Neural cell (in vitro differentiated cells): ENCODE measurements around the gene MRPL9. TPM values are rescaled to one million over a fixed set of nuclear protein-coding genes. Genes with fewer than 3 reads are reported as not detected.

Experiments used
- H2AFZ ChIP-seq: fragments of 200-600, 300-800 bp; sonication (generic), shearing (Covaris generic); 2 replicates; pipeline ENCODE4 v1.6.0; 2014; ENCODE audit warnings: low read depth, mild to moderate bottlenecking, antibody characterized with exemption, low read length, moderate library complexity
- H3F3A ChIP-seq: fragments of 200-600 bp; shearing (Covaris generic); 2 replicates; pipeline ENCODE4 v1.6.1; 2016; ENCODE audit warnings: mild to moderate bottlenecking, moderate library complexity, mixed read lengths, antibody characterized with exemption, low read length; ENCODE audit not compliant: insufficient read depth, poor library complexity, severe bottlenecking
- H3K27ac ChIP-seq: fragments of 200-600, 300-800 bp; sonication (generic), shearing (Covaris generic); 2 replicates; pipeline ENCODE4 v1.5.1; 2014; ENCODE audit warnings: mild to moderate bottlenecking, low read length, moderate library complexity
- H3K27me3 ChIP-seq: fragments of 300-800, 200-600 bp; sonication (generic), shearing (Covaris generic); 2 replicates; pipeline ENCODE4 v1.6.0; 2014; ENCODE audit warnings: mild to moderate bottlenecking, low read depth, low read length, moderate library complexity; ENCODE audit not compliant: insufficient read depth
- H3K36me3 ChIP-seq: fragments of 300-800, 200-600 bp; sonication (generic), shearing (Covaris generic); 2 replicates; pipeline ENCODE4 v1.5.1; 2014; ENCODE audit warnings: mild to moderate bottlenecking, antibody characterized with exemption, low read length, moderate library complexity; ENCODE audit not compliant: insufficient read depth
- H3K4me2 ChIP-seq: fragments of 300-800, 200-600 bp; sonication (generic), shearing (Covaris generic); 2 replicates; pipeline ENCODE4 v1.6.0; 2014; ENCODE audit warnings: mild to moderate bottlenecking, low read length
- H3K4me3 ChIP-seq: fragments of 300-800, 200-600 bp; sonication (generic), shearing (Covaris generic); 2 replicates; pipeline ENCODE4 v1.5.1; 2014; ENCODE audit warnings: mild to moderate bottlenecking, low read length, moderate library complexity
- H3K79me2 ChIP-seq: fragments of 200-600 bp; shearing (Covaris generic); replicated peaks from 2 replicates; pipeline ENCODE4 v1.6.0; 2014; ENCODE audit warnings: mild to moderate bottlenecking, low read length, moderate library complexity; ENCODE audit not compliant: insufficient read depth
- H3K9ac ChIP-seq: fragments of 300-800, 200-600 bp; sonication (generic), shearing (Covaris generic); 2 replicates; pipeline ENCODE4 v1.6.1; 2016; ENCODE audit warnings: mild to moderate bottlenecking, low read length, mixed read lengths
- H3K9me2 ChIP-seq: fragments of 200-600 bp; shearing (Covaris generic); 2 replicates; pipeline ENCODE4 v1.6.1; 2016; ENCODE audit warnings: mild to moderate bottlenecking, low read length, mixed read lengths; ENCODE audit not compliant: insufficient read depth
- H3K9me3 ChIP-seq: fragments of 200-600, 300-800 bp; sonication (generic), shearing (Covaris generic); 2 replicates; pipeline ENCODE4 v1.6.1; 2016; ENCODE audit warnings: mild to moderate bottlenecking, mixed run types, low read length, moderate library complexity, mixed read lengths
- H4K20me1 ChIP-seq: fragments of 200-600 bp; shearing (Covaris generic); 2 replicates; pipeline ENCODE4 v1.6.1; 2016; ENCODE audit warnings: mild to moderate bottlenecking, mixed run types; ENCODE audit not compliant: insufficient read depth
- EP300 ChIP-seq: fragments of 450-650 bp; conservative IDR thresholded peaks from 2 replicates; pipeline ENCODE4 v1.6.1; 2014; ENCODE audit warnings: antibody characterized with exemption, mild to moderate bottlenecking, moderate library complexity; ENCODE audit not compliant: poor library complexity, severe bottlenecking
- EZH2 ChIP-seq: fragments of 200-600, 300-800 bp; shearing (Covaris generic), sonication (generic); IDR thresholded peaks from 2 replicates; pipeline ENCODE4 v1.6.1; 2014; ENCODE audit warnings: antibody characterized with exemption, low read length, borderline replicate concordance, mild to moderate bottlenecking; ENCODE audit not compliant: insufficient read depth, poor library complexity, severe bottlenecking
- MXI1 ChIP-seq: fragments of 450-650 bp; conservative IDR thresholded peaks from 2 replicates; pipeline ENCODE4 v1.6.1; 2014; ENCODE audit warnings: antibody characterized with exemption, mild to moderate bottlenecking; ENCODE audit not compliant: poor library complexity, severe bottlenecking
- POLR2AphosphoS5 ChIP-seq: IDR thresholded peaks from 2 replicates; pipeline ENCODE4 v1.6.1; 2012
- RAD21 ChIP-seq: fragments of 450-650 bp; conservative IDR thresholded peaks from 2 replicates; pipeline ENCODE4 v1.6.1; 2014; ENCODE audit warnings: antibody characterized with exemption, mild to moderate bottlenecking, moderate library complexity
- SMC3 ChIP-seq: fragments of 450-650 bp; conservative IDR thresholded peaks from 2 replicates; pipeline ENCODE4 v1.6.1; 2014; ENCODE audit warnings: antibody characterized with exemption, mild to moderate bottlenecking, moderate library complexity; ENCODE audit not compliant: poor library complexity
- TAF1 ChIP-seq: IDR thresholded peaks from 2 replicates; pipeline ENCODE4 v1.6.1; 2012; ENCODE audit warnings: low read depth
- polyA plus RNA-seq: library from polyadenylated mRNA; depleted of rRNA; stranded (reverse); fragments of >200 nt; gene quantifications from 2 replicates; pipeline ENCODE4 v1.2.3, GENCODE V29; 2014
- TF ChIP-seq, protein P1 (sequence below): fragments of 450-650 bp; IDR thresholded peaks from 2 replicates; pipeline ENCODE4 v1.5.1; 2014; ENCODE audit warnings: antibody characterized with exemption, mild to moderate bottlenecking, moderate library complexity; ENCODE audit not compliant: poor library complexity, severe bottlenecking
- TF ChIP-seq, protein P2 (sequence below): IDR thresholded peaks from 2 replicates; pipeline ENCODE4 v1.6.1; 2012; ENCODE audit warnings: borderline replicate concordance

MRPL9 gene
- polyA plus RNA-seq, 1 donor from 2014 or later, result 134 TPM

DNA sequence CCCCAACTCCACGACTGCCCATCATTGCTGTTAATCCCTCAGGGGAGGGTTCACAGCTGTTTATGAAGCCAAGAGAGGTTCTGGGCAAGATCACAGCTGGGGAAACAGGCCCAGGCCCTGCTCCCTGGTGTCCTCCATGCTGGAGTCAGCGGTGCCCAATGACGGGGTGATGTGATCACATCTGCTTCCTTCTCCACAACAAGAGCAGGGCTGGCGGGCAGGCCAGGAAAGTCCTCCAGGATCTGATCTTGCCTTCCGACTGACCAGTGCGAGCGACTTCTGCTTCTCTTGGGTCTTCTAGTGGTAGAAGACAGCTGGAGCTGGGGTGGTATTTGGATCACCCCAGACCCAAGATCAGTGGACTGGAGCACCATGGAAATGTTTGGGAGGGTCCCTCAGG, 42.9 kb upstream of the MRPL9 start:
- Histone ChIP-seq H3K9me2 (no peaks in the 10 kb centered on the region), H3K9me3 (no peaks in the 10 kb centered on the region), H3K79me2 (no peaks in the 10 kb centered on the region), H3K4me3 (no peak overlapping the region), H3K27ac (no peak overlapping the region), H3K4me2 (no peak overlapping the region), H3K27me3 (no peaks in the 10 kb centered on the region), H3F3A (no peaks in the 10 kb centered on the region), H3K9ac (no peak overlapping the region), H3K36me3 (no peaks in the 10 kb centered on the region), H2AFZ (no peak overlapping the region), H4K20me1 (no peaks in the 10 kb centered on the region)
- TF ChIP-seq EZH2 (no peak), EP300 (no peak), POLR2AphosphoS5 (no peak), TAF1 (no peak), SMC3 (no peak), RAD21 (no peak), MXI1 (no peak)
- TF ChIP-seq, protein P1, sequence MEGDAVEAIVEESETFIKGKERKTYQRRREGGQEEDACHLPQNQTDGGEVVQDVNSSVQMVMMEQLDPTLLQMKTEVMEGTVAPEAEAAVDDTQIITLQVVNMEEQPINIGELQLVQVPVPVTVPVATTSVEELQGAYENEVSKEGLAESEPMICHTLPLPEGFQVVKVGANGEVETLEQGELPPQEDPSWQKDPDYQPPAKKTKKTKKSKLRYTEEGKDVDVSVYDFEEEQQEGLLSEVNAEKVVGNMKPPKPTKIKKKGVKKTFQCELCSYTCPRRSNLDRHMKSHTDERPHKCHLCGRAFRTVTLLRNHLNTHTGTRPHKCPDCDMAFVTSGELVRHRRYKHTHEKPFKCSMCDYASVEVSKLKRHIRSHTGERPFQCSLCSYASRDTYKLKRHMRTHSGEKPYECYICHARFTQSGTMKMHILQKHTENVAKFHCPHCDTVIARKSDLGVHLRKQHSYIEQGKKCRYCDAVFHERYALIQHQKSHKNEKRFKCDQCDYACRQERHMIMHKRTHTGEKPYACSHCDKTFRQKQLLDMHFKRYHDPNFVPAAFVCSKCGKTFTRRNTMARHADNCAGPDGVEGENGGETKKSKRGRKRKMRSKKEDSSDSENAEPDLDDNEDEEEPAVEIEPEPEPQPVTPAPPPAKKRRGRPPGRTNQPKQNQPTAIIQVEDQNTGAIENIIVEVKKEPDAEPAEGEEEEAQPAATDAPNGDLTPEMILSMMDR, result no peak
- TF ChIP-seq, protein P2, sequence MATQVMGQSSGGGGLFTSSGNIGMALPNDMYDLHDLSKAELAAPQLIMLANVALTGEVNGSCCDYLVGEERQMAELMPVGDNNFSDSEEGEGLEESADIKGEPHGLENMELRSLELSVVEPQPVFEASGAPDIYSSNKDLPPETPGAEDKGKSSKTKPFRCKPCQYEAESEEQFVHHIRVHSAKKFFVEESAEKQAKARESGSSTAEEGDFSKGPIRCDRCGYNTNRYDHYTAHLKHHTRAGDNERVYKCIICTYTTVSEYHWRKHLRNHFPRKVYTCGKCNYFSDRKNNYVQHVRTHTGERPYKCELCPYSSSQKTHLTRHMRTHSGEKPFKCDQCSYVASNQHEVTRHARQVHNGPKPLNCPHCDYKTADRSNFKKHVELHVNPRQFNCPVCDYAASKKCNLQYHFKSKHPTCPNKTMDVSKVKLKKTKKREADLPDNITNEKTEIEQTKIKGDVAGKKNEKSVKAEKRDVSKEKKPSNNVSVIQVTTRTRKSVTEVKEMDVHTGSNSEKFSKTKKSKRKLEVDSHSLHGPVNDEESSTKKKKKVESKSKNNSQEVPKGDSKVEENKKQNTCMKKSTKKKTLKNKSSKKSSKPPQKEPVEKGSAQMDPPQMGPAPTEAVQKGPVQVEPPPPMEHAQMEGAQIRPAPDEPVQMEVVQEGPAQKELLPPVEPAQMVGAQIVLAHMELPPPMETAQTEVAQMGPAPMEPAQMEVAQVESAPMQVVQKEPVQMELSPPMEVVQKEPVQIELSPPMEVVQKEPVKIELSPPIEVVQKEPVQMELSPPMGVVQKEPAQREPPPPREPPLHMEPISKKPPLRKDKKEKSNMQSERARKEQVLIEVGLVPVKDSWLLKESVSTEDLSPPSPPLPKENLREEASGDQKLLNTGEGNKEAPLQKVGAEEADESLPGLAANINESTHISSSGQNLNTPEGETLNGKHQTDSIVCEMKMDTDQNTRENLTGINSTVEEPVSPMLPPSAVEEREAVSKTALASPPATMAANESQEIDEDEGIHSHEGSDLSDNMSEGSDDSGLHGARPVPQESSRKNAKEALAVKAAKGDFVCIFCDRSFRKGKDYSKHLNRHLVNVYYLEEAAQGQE, result no peak

DNA sequence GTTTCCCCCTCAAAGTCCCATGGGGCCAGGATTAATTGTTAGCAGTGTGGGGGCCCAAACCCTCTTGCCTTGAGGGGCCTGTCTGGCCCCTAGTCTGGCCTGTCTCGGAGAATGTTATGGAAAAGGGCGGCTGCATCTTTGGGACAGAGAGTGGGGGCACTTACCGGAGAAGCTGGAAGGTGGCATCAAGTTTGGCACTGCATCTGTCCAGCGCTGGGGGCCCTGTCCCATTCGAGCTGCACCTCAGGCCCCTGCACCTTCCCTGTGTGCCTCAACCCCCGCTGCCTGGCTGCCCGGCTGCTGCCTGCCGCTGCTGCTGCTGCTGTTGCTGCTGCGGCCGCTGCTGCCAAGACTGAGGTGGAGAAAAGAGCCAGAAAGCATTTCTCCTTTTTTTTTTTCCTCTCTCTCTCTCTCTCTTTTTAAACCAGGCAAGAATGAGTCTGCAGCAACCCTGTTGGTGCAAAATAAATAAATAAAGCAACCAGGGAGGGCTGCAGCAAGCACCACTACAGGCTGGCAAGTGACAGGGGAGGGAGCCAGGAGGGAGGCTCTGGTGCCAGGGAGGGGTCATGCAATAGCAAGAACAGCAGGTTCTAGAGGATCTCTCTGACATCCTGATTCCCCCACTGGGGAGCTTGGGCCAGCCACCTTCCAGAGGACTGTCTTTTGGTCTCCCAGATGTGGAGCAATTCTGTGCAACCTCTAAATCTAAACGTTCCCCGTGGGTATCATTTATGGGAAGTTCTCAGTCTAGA, 41.9 kb upstream of the MRPL9 start, which contains the start of gene LINGO4:
TSS of gene LINGO4 (minus strand) at position 354 of the 755 bp plus-strand sequence. CDS start 2,715 bp downstream, outside the sequence.
- TF ChIP-seq, protein P2, result no peak
- TF ChIP-seq MXI1, result no peak
- TF ChIP-seq EP300, result no peak
- TF ChIP-seq, protein P1, result no peak
- no peak for TF ChIP-seq TAF1
- TF ChIP-seq SMC3, result no peak
- no peak for TF ChIP-seq POLR2AphosphoS5
- no peak for TF ChIP-seq RAD21
- TF ChIP-seq EZH2, result no peak
- Histone ChIP-seq H3K79me2 (no peaks in the 10 kb centered on the region), H3K9ac (no peak within 1 kb of the TSS), H3F3A (no peaks in the 10 kb centered on the region), H3K36me3 (no peaks in the 10 kb centered on the region), H3K27ac (no peak within 1 kb of the TSS), H3K27me3 (no peaks in the 10 kb centered on the region), H3K9me3 (no peaks in the 10 kb centered on the region), H2AFZ (no peak within 1 kb of the TSS), H3K9me2 (no peaks in the 10 kb centered on the region), H3K4me2 (no peak within 1 kb of the TSS), H3K4me3 (no peak within 1 kb of the TSS), H4K20me1 (no peaks in the 10 kb centered on the region)
